GM19328 (cell line): ENCODE data around the gene JPT1.
"Not testable (repeated sequence)": the region's sequence is repeated elsewhere in the genome, so short reads cannot be mapped to it uniquely, and the experiment has no call there.

Source experiments
- ATAC-seq: cut with Tn5 transposase; IDR thresholded peaks from one replicate; pipeline ENCODE4 v1.9.1; 2021; ENCODE audit warnings: mild to moderate bottlenecking, moderate library complexity; ENCODE audit not compliant: unreplicated experiment

Gene JPT1

DNA sequence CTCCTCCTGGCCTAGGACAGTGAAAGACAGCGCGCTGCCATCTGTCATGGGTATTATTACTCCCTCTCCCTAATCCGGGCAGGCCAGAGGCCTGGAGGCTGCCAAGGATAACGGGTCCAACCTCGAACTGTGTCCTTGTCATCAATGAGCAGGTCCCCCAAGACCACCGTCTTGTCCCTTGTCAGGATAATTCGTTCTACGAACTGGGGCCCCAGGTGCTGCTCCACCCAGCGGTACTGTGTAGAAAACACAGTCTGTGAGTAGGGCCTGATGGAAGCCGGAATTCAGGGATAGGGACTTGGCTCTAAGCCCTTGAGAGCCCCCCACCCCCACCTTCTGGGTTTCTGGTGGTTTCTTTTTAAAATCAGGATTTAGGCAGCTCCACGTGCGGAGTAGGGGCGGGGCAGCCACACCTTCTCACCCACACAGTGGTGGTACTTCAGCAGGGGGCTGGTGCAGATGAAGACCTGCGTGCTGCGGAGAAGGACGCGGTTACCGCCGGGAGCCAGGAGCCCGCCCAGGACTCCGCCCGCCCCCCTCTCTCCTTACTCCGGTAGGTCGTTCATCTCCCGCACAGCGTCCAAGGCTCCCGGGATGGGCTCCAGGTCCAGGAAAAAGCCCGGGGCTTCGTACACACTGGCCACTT is 23.6 kb downstream of the JPT1 start:
- no peak for ATAC-seq

DNA sequence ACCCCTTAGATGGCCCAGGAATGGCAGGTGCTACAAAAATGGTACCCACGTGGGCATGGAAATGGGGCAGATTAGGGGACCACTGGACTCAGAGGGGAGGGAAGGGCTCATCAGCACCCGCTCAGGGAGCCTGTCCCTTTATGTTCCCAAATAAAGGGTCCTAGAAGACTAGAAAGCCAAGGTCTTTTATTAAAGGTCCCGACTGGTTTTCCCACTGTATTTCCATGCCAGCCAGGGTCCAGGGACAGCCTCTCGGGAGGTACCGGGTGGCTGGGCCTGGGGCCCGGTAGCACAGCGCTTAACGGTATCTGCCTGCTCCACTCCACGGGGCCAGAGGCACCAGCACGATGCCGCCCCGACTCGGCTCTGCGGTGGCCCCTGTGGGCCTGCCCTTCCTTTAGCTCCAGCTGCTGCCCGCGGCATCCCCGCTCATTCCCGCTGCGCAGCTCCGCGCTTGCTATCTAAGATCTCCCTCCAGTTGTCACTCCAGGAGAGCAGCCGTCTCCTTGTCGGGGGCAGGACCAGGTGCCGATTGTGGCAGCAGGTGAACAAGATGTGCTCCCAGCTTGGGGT is 24.2 kb downstream of the JPT1 start:
- no peak for ATAC-seq

DNA sequence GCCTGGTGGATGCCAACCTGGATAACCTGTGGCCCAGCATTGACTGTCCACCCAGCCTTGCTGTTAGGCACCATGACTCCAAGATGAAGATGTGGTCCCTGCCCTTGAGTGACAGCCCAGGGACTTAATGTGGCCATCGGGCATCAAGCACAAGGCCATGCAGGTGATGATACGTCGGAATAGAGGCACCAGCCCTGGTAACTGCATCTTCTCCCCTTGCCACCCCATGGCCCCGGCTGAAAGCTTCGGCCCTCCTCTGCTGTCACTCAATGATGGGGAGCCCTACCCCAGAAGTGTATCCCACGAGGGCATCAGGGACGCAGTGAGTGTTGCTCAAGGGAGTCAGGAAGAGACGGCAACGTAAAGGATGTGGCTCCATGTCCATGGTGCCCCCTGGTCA is 24.7 kb downstream of the JPT1 start:
- no peak for ATAC-seq

DNA sequence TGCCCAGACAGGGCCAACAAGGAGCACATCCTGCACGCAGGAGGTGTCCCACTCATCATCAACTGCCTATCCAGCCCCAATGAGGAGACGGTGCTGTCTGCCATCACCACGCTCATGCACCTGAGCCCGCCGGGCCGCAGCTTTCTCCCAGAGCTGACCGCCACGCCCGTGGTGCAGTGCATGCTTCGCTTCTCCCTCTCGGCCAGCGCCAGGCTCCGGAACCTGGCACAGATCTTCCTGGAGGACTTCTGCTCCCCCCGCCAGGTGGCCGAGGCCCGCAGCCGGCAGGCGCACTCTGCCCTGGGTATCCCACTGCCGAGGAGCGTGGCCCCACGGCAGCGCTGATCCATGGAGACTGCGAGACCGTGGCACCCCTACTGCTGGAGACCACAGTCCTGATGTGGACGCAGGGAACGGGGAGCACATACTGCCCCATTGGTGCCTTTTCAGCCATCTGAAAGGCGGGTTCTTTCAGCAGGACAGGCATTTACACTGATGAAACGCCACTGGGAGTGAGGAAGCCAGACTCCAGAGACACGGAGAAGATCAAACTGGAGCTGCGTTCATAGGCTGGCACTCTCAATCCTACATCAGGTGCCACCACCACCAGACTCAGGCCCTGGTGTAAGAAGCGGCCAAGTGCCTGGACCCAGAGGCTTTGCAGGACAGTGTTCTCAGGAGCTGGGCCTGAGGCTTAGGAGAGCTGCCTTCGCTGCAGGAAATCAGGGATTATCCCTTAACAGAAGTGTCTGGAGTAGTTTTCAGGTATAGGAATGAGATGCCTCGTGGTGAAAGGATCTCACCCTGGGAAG is 25.4 kb downstream of the JPT1 start:
- ATAC-seq = no peak

DNA sequence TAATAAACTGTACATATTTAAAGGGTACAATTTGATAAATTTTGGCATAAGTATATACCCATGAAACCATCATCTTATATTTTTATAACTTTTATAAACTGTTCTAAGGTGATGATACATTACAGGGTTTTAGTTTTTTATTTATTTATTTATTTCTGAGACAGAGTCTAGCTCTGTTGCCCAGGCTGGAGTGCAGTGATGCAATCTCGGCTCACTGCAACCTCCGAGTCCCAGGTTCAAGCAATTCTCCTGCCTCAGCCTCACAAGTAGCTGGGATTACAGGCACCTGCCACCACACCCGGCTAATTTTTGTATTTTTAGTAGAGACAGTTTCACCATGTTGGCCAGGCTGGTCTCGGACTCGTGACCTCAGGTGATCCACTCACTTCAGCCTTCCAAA is 26.4 kb downstream of the JPT1 start:
- not testable (repeated sequence) for ATAC-seq

DNA sequence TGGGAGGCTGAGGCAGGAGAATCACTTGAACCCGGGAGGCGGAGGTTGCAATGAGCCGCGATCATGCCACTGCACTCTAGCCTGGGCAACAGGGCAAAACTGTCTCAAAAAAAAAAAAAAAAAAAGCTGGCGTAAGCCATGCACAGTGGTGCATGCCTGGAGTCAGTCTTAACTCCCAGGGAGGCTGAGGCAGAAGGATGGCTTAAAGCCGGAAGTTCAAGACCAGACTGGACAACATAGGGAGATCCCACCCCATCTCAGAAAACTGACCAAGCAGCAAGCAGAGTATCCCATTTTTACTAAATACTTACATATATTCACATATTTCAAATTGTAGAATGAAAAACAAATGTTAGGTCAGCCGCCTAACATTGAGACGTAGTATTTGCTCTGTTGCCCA is 27.4 kb downstream of the JPT1 start:
- ATAC-seq = no peak

GRCh38 chr17:75125984-75126383 is 28.3 kb downstream of the JPT1 start:
- no peak for ATAC-seq

DNA sequence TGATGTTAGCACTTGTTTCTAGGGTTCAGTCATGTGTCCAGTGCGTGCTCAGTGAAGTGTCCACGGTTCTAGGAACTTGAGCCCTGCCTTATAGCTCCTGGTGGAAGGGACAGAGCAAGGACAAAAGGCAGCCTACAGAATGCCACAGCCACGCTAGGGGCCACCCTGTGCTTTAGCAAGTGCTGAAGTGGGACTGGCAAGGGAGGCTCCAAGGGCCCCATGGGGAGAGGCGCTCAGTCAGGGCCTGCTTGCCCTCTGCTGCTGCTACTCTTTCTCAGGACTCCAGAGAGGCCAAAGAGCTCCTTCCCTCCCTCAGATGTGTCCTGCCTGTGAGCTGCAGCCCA is 29.5 kb downstream of the JPT1 start:
- ATAC-seq = no peak

DNA sequence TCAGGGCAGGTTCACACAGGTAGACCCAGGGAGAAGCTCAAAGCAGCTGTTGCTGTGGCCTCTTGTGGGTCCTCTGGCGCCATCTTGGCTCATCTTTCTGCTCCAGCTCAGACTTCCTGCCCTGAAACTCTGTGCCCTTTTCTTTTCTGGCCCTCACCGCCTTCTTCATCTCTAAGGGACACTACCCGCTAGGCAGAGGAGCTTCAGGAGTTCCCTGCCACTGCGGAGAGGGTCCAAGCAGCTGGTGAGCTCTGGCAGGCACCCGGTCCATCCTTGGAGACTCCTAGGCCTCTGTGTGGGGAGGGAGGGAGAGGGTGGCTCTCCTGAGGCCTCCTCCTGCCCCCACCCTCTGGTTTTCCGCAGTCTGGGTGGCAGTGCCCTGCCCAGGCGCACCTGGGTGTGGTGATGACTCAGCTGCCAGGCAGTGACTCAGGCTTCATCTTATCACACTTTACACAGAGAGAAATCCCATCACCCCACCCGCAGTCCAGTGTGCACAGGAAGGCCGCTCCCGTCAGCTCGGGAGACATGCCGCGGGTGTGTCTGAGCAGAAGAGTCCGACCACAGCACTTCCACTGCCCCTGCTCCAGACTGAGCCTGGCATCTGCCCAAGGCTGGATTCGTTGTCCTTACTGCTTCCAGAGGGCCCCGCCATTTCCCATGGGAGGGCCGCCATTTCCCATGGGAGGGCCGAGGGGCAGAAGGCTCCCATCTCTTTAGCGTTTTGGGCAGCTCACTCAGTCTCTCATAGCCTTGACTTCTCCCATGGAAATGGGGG is 30.1 kb downstream of the JPT1 start:
- ATAC-seq = no peak

GRCh38 chr17:75118307-75118706 is 36.0 kb downstream of the JPT1 start:
- no peak for ATAC-seq

GRCh38 chr17:75116737-75117136 is 37.6 kb downstream of the JPT1 start:
- ATAC-seq = no peak

DNA sequence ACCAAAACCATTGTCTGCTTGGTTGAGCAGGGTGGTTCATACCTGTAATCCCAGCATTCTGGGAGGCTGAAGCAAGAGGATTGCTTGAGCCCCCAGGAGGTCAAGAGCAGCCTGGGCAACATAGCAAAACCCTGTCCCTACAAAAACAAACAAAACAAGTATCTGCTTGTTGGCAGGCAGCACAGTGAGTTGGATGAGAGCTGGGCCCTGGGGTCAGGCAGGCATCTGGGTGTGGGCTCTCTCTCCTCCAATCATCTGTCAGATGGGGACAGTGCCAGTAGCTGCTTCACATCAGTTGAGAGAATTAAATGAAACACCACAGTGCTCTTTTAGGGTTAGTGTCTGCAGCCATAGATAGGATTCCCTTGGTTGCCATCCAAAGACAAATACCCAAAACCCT is 38.8 kb downstream of the JPT1 start:
- ATAC-seq = no peak

- ATAC-seq = no peak
These were observed 39.6 kb downstream of the JPT1 start for GRCh38 chr17:75114552-75115314.

- ATAC-seq = no peak
These were observed 40.3 kb downstream of the JPT1 start for GRCh38 chr17:75113798-75114551.

- no peak for ATAC-seq
These were observed 42.5 kb downstream of the JPT1 start for GRCh38 chr17:75111777-75112335.

DNA sequence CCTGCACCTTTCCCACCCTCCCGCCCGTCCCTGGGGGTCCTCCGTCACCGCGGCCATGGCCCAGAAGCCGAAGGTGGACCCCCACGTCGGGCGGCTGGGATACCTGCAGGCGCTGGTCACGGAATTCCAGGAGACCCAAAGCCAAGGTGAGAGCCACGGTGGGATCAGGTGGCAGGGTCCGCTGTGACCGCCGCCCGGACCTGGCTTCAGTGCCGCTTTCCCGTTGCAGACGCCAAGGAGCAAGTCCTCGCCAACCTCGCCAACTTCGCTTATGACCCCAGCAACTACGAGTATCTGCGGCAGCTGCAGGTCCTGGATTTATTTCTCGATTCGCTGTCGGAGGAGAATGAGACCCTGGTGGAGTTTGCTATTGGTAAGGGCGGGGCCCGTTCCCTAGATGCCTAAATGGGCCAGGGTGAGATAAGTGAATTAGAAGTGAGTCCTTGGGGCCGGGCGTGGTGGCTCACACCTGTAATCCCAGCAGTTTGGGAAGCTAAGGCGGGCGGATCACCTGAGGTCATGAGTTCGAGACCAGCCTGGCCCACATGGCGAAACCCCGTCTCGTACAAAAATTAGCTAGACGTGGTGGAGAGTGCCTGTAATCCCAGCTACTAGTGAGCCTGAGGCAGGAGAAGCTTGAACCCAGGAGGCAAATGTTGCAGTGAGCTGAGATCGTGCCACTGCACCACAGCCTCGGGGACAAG is 43.9 kb downstream of the JPT1 start:
- no peak for ATAC-seq

- ATAC-seq = peak; percentile 71
These were observed 44.7 kb downstream of the JPT1 start, which contains the start of gene ARMC7 for GRCh38 chr17:75109407-75110233. Gene ARMC7 (plus strand): TSS chr17:75109969. CDS start chr17:75110289, 320 bp downstream.

DNA sequence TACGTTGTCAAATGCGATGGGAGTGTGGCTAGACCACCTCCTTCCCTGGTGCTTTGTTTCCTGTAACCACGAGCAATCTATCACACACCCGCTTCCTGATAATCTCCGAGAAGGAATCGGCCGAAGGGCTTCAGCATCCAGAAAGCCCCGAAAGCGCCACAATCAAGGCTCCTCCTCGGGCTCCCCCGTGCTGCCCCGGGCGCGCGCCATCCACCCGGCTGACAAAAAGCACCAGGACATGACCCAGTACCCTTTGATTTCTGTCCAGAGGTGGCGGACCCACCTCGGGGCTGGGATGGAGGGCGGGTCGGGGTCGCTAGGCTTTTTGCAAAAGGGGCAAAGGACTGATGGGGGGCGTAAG is 45.3 kb downstream of the JPT1 start:
- no peak for ATAC-seq
